Activated B cell treated with CpG ODN at 0.5 μM for 24 hours (primary cell): ENCODE data around the gene INPP4A. TPM values are rescaled to one million over a fixed set of nuclear protein-coding genes. Genes with fewer than 3 reads are reported as not detected.
A peak's percentile ranks its signal among the peaks of the same experiment; 100 is the strongest.

ENCODE experiments used
- ATAC-seq: fragments of 200-7000 bp; cut with Tn5 transposase; one replicate; pipeline ENCODE4 v1.10.0; 2021; ENCODE audit warnings: low read depth, mild to moderate bottlenecking, moderate library complexity
- CTCF ChIA-PET: fragments of 350-600 bp; sonication (Branson Sonifier 250); formaldehyde crosslinking; loops from one replicate; lab custom pipeline; 2021; ENCODE audit warnings: antibody characterized with exemption; lab: Charles Lee
- POLR2A ChIA-PET: fragments of 350-600 bp; sonication (Branson Sonifier 250); formaldehyde crosslinking; loops from one replicate; lab custom pipeline; 2021; ENCODE audit warnings: antibody characterized with exemption; lab: Charles Lee
- DNase-seq: peaks from one replicate; pipeline ENCODE4 v3.0.0; 2022
- H3K27ac Mint-ChIP-seq: one replicate; pipeline ENCODE4 v1.8.0; 2020; ENCODE audit warnings: mixed read lengths
- H3K27me3 Mint-ChIP-seq: one replicate; pipeline ENCODE4 v1.8.0; 2021; ENCODE audit warnings: mixed read lengths
- H3K36me3 Mint-ChIP-seq: one replicate; pipeline ENCODE4 v1.8.0; 2021; ENCODE audit warnings: low read depth, mixed read lengths
- H3K4me1 Mint-ChIP-seq: one replicate; pipeline ENCODE4 v1.8.0; 2021; ENCODE audit warnings: mixed read lengths
- H3K4me3 Mint-ChIP-seq: one replicate; pipeline ENCODE4 v1.8.0; 2020; ENCODE audit warnings: mild to moderate bottlenecking, mixed read lengths
- H3K9me3 Mint-ChIP-seq: one replicate; pipeline ENCODE4 v1.8.0; 2020; ENCODE audit warnings: mixed read lengths
- intact Hi-C: fragments of 100-400 bp; cut with micrococcal nuclease; formaldehyde crosslinking; loops from one replicate; pipeline ENCODE4 v1.15.1; 2024
- total RNA-seq: library from RNA; stranded (reverse); gene quantifications from 2 replicates; pipeline ENCODE4 v1.2.3, GENCODE V29; 2022
- TF ChIP-seq, protein P1 (sequence below): fragments of 200-600 bp; IDR thresholded peaks from one replicate; pipeline ENCODE4 v1.8.0; 2022; ENCODE audit warnings: antibody characterized with exemption, mild to moderate bottlenecking

INPP4A gene
- total RNA-seq, 1 donor from 2014 or later: 26.6 TPM

DNA sequence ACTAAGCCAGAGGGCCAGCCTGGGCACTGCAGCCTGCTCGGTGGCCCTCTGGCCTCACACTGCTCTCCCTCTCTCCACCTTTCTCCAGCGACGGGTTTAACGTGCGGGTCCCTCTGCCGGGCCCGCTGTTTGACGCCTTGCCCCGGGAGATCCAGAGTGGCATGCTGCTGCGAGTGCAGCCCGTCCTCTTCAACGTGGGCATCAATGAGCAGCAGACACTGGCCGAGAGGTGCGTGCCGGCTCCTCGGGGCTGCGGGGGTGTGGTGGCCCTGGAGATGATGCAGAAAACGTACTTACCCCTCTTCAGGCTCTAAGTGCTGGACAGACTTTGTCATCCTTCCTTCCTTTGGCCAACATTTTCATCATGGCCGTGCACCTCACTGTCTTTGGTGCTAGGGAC lies 121.3 kb downstream of the INPP4A start:
- H3K4me3 Mint-ChIP-seq: no peak overlapping the region

DNA sequence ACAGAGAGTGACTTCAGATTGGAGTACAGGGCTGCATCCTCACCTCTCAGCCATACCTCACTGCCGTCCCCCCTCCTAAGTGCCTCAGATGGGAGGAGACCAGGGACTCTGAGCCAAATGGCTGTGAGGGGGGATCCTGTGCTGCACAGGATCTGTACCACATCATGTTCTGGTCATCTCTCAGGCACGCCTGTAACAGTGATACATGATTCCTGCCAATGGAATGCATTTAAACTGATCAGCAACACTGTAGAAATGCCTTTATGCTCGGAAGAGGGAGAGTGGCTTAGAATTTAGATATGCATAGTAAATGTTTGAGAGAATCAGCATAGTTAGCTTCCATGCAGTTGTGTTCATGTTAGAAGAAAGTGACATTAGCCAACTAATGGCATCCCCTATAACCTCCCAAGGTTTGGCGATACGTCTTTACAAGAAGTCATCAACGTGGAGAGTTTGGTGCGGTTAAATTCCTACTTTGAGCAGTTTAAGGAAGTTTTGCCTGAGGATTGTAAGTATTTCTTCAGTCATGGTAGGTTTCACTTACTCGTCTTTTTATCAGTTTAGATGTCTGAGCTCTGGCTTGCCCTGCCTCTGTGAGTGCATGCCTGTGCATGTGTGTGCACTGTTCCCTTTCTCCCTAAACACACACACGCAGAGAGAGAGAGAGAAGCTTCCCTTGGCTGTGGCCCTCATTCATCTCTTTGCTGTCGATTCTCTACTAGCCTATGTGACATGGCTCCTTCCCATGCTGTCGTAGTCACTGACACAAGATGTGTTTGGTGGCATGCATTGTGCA lies 123.7 kb downstream of the INPP4A start:
- no peak for DNase-seq
- ChIA-PET POLR2A (no interaction called here), CTCF (interaction anchor here (1.1 to 1.5 kb wide), 4 partner anchors 8 to 156 kb away, joined by 3 to 9 read pairs (median 4); no protein-coding TSS in a partner anchor)
- Mint-ChIP-seq H3K4me1 (no peaks in the 10 kb centered on the region), H3K9me3 (no peaks in the 10 kb centered on the region), H3K4me3 (no peak overlapping the region), H3K36me3 (peaks cover 54% of the 10 kb centered on the region), H3K27me3 (no peaks in the 10 kb centered on the region), H3K27ac (no peak overlapping the region)
- TF ChIP-seq, protein P1, sequence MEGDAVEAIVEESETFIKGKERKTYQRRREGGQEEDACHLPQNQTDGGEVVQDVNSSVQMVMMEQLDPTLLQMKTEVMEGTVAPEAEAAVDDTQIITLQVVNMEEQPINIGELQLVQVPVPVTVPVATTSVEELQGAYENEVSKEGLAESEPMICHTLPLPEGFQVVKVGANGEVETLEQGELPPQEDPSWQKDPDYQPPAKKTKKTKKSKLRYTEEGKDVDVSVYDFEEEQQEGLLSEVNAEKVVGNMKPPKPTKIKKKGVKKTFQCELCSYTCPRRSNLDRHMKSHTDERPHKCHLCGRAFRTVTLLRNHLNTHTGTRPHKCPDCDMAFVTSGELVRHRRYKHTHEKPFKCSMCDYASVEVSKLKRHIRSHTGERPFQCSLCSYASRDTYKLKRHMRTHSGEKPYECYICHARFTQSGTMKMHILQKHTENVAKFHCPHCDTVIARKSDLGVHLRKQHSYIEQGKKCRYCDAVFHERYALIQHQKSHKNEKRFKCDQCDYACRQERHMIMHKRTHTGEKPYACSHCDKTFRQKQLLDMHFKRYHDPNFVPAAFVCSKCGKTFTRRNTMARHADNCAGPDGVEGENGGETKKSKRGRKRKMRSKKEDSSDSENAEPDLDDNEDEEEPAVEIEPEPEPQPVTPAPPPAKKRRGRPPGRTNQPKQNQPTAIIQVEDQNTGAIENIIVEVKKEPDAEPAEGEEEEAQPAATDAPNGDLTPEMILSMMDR: no peak
- intact Hi-C loops: no loop called here
- no peak for ATAC-seq

More for the DNA sequence above, 121.3 kb downstream of the INPP4A start:
- TF ChIP-seq, protein P1: no peak
- Mint-ChIP-seq H3K27me3 (no peaks in the 10 kb centered on the region), H3K4me1 (no peaks in the 10 kb centered on the region), H3K9me3 (no peaks in the 10 kb centered on the region), H3K36me3 (peaks cover 59% of the 10 kb centered on the region), H3K27ac (no peak overlapping the region)
- ChIA-PET POLR2A (no interaction called here), CTCF (no interaction called here)
- intact Hi-C loops: no loop called here
- ATAC-seq (no peak), DNase-seq (no peak)

- H3K4me1 Mint-ChIP-seq: no peaks in the 10 kb centered on the region
- ChIA-PET CTCF (interaction anchor here (1.1 to 1.5 kb wide), 4 partner anchors 9 to 156 kb away, joined by 3 to 9 read pairs (median 4); no protein-coding TSS in a partner anchor), POLR2A (no interaction called here)
- H3K9me3 Mint-ChIP-seq: no peaks in the 10 kb centered on the region
- ATAC-seq (peak; percentile 82), DNase-seq (peak; percentile 57)
- TF ChIP-seq, protein P1: no peak
- no peak overlapping the region for H3K4me3 Mint-ChIP-seq
- no peak overlapping the region for H3K27ac Mint-ChIP-seq
- intact Hi-C loops: loop anchor here (1.0 kb wide), 2 partner anchors 80 to 156 kb away; no protein-coding TSS in a partner anchor
- no peaks in the 10 kb centered on the region for H3K27me3 Mint-ChIP-seq
- peaks cover 58% of the 10 kb centered on the region for H3K36me3 Mint-ChIP-seq
Measured at GRCh38 chr2:98569197-98569793, 124.6 kb downstream of the INPP4A start.

DNA sequence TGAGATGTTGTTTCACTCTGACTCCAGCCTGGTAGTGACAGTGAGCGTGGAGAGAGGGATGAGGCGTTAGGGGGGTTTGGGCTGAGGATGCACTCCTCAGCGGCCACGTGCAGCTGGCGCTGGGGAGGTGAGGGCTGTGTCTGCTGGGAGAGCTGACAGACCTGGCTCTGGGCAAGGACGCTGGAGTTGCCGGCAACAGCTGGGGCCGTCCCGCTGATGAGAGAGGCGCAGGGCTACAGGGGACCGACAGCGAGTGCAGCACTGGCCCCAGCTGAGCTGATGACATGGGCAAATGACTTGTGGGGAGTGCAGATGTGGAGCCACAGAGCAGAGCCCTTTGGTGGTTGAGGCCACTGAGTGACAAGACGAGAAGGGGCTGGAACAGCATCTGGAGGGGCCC lies 125.3 kb downstream of the INPP4A start:
- no peaks in the 10 kb centered on the region for H3K9me3 Mint-ChIP-seq
- H3K4me1 Mint-ChIP-seq: no peaks in the 10 kb centered on the region
- H3K27me3 Mint-ChIP-seq: no peaks in the 10 kb centered on the region
- H3K4me3 Mint-ChIP-seq: no peak overlapping the region
- peaks cover 58% of the 10 kb centered on the region for H3K36me3 Mint-ChIP-seq
- ATAC-seq (no peak), DNase-seq (no peak)
- POLR2A ChIA-PET: no interaction called here
- intact Hi-C loops: loop anchor here (1.0 kb wide), 2 partner anchors 79 to 157 kb away; no protein-coding TSS in a partner anchor
- TF ChIP-seq, protein P1: no peak
- CTCF ChIA-PET: no interaction called here
- H3K27ac Mint-ChIP-seq: no peak overlapping the region

- ChIA-PET POLR2A (no interaction called here), CTCF (no interaction called here)
- DNase-seq (no peak), ATAC-seq (no peak)
- H3K4me1 Mint-ChIP-seq: no peaks in the 10 kb centered on the region
- no peak overlapping the region for H3K27ac Mint-ChIP-seq
- peaks cover 55% of the 10 kb centered on the region for H3K36me3 Mint-ChIP-seq
- H3K4me3 Mint-ChIP-seq: no peak overlapping the region
- TF ChIP-seq, protein P1: no peak
- H3K27me3 Mint-ChIP-seq: no peaks in the 10 kb centered on the region
- intact Hi-C loops: no loop called here
- H3K9me3 Mint-ChIP-seq: no peaks in the 10 kb centered on the region
Measured at GRCh38 chr2:98570356-98570755, 125.7 kb downstream of the INPP4A start.
